Mucosa of descending colon (tissue), 3 donors: ENCODE results near the gene ATP7B. TPM values are rescaled to one million over a fixed set of nuclear protein-coding genes. Genes with fewer than 3 reads are reported as not detected.
"Not testable (repeated sequence)": the region's sequence is repeated elsewhere in the genome, so short reads cannot be mapped to it uniquely, and the experiment has no call there.

Source experiments
- ATAC-seq: fragments of 200-7000 bp; cut with Tn5 transposase; one replicate; pipeline ENCODE4 v1.9.1; 2020; ENCODE audit warnings: mild to moderate bottlenecking, moderate library complexity
- DNase-seq, 3 donors: peaks; one replicate each; pipeline ENCODE4 v3.0.0-alpha.2; 2020
- H3K36me3 ChIP-seq: fragments of 200-600 bp; one replicate; pipeline ENCODE4 v1.8.0; 2021; ENCODE audit warnings: low read depth, mild to moderate bottlenecking
- H3K4me1 ChIP-seq: fragments of 200-600 bp; one replicate; pipeline ENCODE4 v1.8.0; 2021; ENCODE audit warnings: low read depth, mild to moderate bottlenecking
- H3K4me3 ChIP-seq: fragments of 200-600 bp; one replicate; pipeline ENCODE4 v1.8.0; 2021; ENCODE audit warnings: mild to moderate bottlenecking
- H3K9me3 ChIP-seq: fragments of 200-600 bp; one replicate; pipeline ENCODE4 v1.8.0; 2021; ENCODE audit warnings: mild to moderate bottlenecking
- CTCF ChIP-seq: fragments of 200-600 bp; IDR thresholded peaks from one replicate; pipeline ENCODE4 v1.8.0; 2022; ENCODE audit warnings: antibody characterized with exemption, mild to moderate bottlenecking
- intact Hi-C, 2 donors: fragments of 100-400 bp; cut with DNase I in 1 of 2; cut with micrococcal nuclease in 1 of 2; formaldehyde crosslinking; loops; one replicate each; pipeline versions ENCODE4 v1.11.0 to v1.11.1; 2022; cut with DNase I, micrococcal nuclease
- total RNA-seq, 3 donors: library from RNA; stranded (reverse); fragmentation: NEBNext Ultra II Directional in 2 of 3; extraction: Animal tissue kit (Norgen Biotek cat#: 25700) in 2 of 3; gene quantifications; one replicate each; pipeline versions ENCODE4 v1.2.1 to v1.2.4, GENCODE V29; 2021 to 2023
- donor health status: DM: no; HTN: no; CAD: no; lungs with moderate emphysema.
- donor health status: DM: no; HTN: no; CAD: no.
- donor health status: DM: no; HTN: yes; CAD: no.

Gene ATP7B
- total RNA-seq, 3 donors from 2014 or later, result 11.3 to 26.0 (median 16.0) TPM

GRCh38 chr13:51997186-51997585 lies 14.1 kb downstream of the ATP7B start:
- Histone ChIP-seq H3K4me1 (peaks cover 16% of the 10 kb centered on the region), H3K36me3 (no peaks in the 10 kb centered on the region), H3K4me3 (no peak overlapping the region), H3K9me3 (no peaks in the 10 kb centered on the region)
- no peak for DNase-seq
- TF ChIP-seq CTCF, result no peak
- intact Hi-C loops, result loop anchor here in 1 of 2 donors (10.0 kb wide), 1 partner anchor 128 kb away; the partner anchor contains the start of gene NEK5
- ATAC-seq, result no peak

GRCh38 chr13:51996641-51997040 lies 14.6 kb downstream of the ATP7B start:
- H3K4me1 ChIP-seq, result peaks cover 16% of the 10 kb centered on the region
- no peak overlapping the region for H3K4me3 ChIP-seq
- no peaks in the 10 kb centered on the region for H3K9me3 ChIP-seq
- no peak for TF ChIP-seq CTCF
- no peak for DNase-seq
- intact Hi-C loops, result loop anchor here in 1 of 2 donors (10.0 kb wide), 1 partner anchor 128 kb away; the partner anchor contains the start of gene NEK5
- no peak for ATAC-seq
- H3K36me3 ChIP-seq, result no peaks in the 10 kb centered on the region

- Histone ChIP-seq H3K4me1 (peaks cover 16% of the 10 kb centered on the region), H3K9me3 (no peaks in the 10 kb centered on the region), H3K4me3 (no peak overlapping the region), H3K36me3 (no peaks in the 10 kb centered on the region)
- no peak for TF ChIP-seq CTCF
- DNase-seq (peak; percentile 59 to 70 (median 63)), ATAC-seq (peak; percentile 89)
- intact Hi-C loops, result loop anchor here in 1 of 2 donors (10.0 kb wide), 1 partner anchor 129 kb away; the partner anchor contains the start of gene NEK5
Measured at GRCh38 chr13:51995677-51996551, 15.3 kb downstream of the ATP7B start.

GRCh38 chr13:51993713-51994112 lies 17.5 kb downstream of the ATP7B start:
- no peak for TF ChIP-seq CTCF
- no peak for ATAC-seq
- intact Hi-C loops, result loop anchor here in 1 of 2 donors (10.0 kb wide), 1 partner anchor 131 kb away; the partner anchor contains the start of gene NEK5

GRCh38 chr13:51988988-51989618 lies 22.1 kb downstream of the ATP7B start:
- Histone ChIP-seq H3K4me1 (no peaks in the 10 kb centered on the region), H3K36me3 (no peaks in the 10 kb centered on the region), H3K4me3 (no peak overlapping the region), H3K9me3 (no peaks in the 10 kb centered on the region)
- ATAC-seq (no peak), DNase-seq (no peak)
- no peak for TF ChIP-seq CTCF
- intact Hi-C loops, result no loop called here

More at GRCh38 chr13:51993713-51994112, 17.5 kb downstream of the ATP7B start:
- no peaks in the 10 kb centered on the region for H3K36me3 ChIP-seq
- peaks cover 16% of the 10 kb centered on the region for H3K4me1 ChIP-seq
- DNase-seq, result no peak
- H3K4me3 ChIP-seq, result no peak overlapping the region
- H3K9me3 ChIP-seq, result no peaks in the 10 kb centered on the region

- H3K4me3 ChIP-seq, intact Hi-C loops, H3K4me1 ChIP-seq, ATAC-seq, DNase-seq, H3K9me3 ChIP-seq, H3K36me3 ChIP-seq: not testable (repeated sequence)
Measured at GRCh38 chr13:51984904-51985303, 26.3 kb downstream of the ATP7B start.

GRCh38 chr13:51983292-51983691 lies 28.0 kb downstream of the ATP7B start:
- ATAC-seq, H3K4me1 ChIP-seq, DNase-seq, intact Hi-C loops, H3K9me3 ChIP-seq, H3K4me3 ChIP-seq, H3K36me3 ChIP-seq: not testable (repeated sequence)
